Ishikawa (cell line): ENCODE results near the gene COPS7B.

Experiments
- CEBPB ChIP-seq: IDR thresholded peaks from 2 replicates; pipeline ENCODE4 v1.6.1; 2012
- EP300 ChIP-seq: IDR thresholded peaks from 2 replicates; pipeline ENCODE4 v1.6.1; 2012; ENCODE audit warnings: borderline replicate concordance
- MAX ChIP-seq: IDR thresholded peaks from 2 replicates; pipeline ENCODE4 v1.6.1; 2012
- RAD21 ChIP-seq: IDR thresholded peaks from 2 replicates; pipeline ENCODE4 v1.6.1; 2012; ENCODE audit warnings: low read depth
- REST ChIP-seq: IDR thresholded peaks from 2 replicates; pipeline ENCODE4 v1.6.1; 2012; ENCODE audit warnings: low read depth, mild to moderate bottlenecking
- TAF1 ChIP-seq: IDR thresholded peaks from 2 replicates; pipeline ENCODE4 v1.6.1; 2012; ENCODE audit warnings: low read depth, mild to moderate bottlenecking

- no peak for TF ChIP-seq MAX
- no peak for TF ChIP-seq RAD21
- TF ChIP-seq TAF1: no peak
- no peak for TF ChIP-seq CEBPB
- no peak for TF ChIP-seq REST
- no peak for TF ChIP-seq EP300
These were observed 24.7 kb downstream of the COPS7B start for GRCh38 chr2:231810905-231811304.
